Subcutaneous adipose tissue (tissue), 4 donors: ENCODE measurements around the gene NDUFA5. TPM values are rescaled to one million over a fixed set of nuclear protein-coding genes. Genes with fewer than 3 reads are reported as not detected.

Experiments used
- total RNA-seq, 4 donors: library from RNA; depleted of rRNA; stranded (reverse); fragments of >200 nt; gene quantifications; one replicate each; pipeline ENCODE4 v1.1.0, GENCODE V29; 2016
- TF ChIP-seq, protein P1 (sequence below): fragments of 450-650 bp; IDR thresholded peaks from one replicate; pipeline ENCODE4 v1.5.1; 2016; ENCODE audit warnings: low read depth, mild to moderate bottlenecking, control low read depth, antibody characterized with exemption, moderate library complexity

Gene NDUFA5
- total RNA-seq, 4 donors from 2014 or later: 39.0 to 68.2 (median 39.1) TPM

DNA sequence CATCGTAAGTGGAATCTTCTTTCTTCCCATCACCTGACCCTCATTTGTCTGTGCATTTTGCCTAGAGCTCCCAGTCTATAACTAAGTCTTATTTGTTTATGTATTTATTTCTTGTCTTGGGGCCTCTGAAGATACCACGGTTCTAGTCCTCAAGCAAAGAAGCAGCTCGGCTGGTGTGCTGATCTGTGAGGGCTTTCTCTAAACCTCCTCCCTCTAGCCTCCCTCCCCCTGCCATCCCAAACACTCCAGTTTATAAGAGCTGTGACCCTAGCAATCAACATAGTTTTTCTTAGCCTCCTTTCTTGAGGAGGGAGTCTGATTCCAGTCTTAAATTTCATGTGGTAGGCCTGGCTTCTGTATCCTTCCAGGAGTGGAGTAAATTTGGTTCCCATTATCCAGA, 15.7 kb upstream of the NDUFA5 start:
- TF ChIP-seq, protein P1, sequence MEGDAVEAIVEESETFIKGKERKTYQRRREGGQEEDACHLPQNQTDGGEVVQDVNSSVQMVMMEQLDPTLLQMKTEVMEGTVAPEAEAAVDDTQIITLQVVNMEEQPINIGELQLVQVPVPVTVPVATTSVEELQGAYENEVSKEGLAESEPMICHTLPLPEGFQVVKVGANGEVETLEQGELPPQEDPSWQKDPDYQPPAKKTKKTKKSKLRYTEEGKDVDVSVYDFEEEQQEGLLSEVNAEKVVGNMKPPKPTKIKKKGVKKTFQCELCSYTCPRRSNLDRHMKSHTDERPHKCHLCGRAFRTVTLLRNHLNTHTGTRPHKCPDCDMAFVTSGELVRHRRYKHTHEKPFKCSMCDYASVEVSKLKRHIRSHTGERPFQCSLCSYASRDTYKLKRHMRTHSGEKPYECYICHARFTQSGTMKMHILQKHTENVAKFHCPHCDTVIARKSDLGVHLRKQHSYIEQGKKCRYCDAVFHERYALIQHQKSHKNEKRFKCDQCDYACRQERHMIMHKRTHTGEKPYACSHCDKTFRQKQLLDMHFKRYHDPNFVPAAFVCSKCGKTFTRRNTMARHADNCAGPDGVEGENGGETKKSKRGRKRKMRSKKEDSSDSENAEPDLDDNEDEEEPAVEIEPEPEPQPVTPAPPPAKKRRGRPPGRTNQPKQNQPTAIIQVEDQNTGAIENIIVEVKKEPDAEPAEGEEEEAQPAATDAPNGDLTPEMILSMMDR: no peak

DNA sequence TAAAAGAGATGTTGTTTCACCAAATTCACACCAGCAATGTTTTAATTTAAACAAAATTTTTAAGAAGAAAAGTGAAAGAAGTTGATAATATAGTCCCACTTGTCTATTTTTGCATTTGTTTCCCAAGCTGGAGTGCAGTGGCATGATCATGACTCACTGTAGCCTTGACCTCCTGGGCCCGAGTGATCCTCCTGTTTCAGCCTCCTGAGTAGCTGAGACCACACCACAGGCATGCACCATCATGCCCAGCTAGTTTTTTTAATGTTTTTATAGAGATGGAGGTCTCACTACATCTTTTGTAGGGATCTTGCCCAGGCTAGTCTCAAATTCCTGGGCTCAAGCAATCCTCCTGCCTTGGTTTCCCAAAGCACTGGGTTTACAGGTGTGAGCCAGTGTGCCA, 14.1 kb upstream of the NDUFA5 start:
- TF ChIP-seq, protein P1: no peak

DNA sequence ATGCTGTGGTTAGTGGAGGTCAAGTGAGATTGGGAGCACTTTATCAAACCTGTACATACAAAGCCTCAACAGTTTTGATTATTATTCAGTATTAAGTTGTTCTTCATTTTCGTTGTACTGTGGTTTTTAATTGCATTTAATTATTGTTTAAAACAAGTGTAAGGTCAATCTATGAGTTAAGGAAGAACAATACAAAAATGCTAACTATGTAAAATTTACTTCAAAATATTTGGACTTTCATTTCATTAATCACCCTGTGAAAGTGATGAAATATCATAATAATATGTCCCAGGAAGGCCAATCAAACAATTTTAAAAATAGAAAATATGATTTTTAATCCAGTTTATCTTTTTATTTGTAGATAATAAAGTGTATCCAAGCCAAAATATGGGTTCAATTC, 13.6 kb upstream of the NDUFA5 start:
- TF ChIP-seq, protein P1: no peak

DNA sequence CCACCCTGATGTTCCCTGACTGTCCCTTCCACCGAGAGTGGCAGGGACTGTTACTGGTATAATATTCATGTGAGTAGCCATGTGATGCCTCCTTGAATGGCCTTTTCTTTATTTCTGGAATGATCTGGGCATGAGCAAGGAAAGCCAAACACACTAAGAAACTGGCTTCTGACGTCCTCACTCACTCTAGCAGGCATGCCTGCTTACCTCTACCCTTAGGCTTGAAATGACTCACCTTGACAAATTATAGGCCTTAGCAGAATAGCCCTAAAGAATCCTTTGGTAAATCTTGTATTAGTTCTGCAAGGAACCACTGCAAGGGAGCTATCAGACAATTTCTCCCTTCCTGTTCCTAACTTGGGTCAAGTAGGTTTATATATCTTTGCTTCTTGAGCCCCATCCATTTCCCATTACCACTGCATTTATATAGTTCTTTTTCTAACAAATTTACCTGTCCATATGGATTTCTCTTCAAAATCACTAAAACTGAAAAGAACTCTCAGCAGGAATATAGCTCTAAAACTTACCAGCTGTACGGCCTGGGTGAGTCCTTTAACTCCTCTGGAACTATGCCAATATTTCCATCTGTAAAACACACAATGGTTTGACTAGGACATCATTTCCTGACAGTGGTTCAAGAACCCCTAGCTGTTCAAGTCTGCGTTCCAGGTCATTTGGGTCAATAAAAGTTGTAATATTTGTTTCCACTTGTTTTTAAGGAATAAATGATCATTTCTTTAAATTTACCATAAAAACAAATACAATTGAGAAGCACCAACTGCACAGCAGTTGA, 13.0 kb upstream of the NDUFA5 start:
- TF ChIP-seq, protein P1: no peak

DNA sequence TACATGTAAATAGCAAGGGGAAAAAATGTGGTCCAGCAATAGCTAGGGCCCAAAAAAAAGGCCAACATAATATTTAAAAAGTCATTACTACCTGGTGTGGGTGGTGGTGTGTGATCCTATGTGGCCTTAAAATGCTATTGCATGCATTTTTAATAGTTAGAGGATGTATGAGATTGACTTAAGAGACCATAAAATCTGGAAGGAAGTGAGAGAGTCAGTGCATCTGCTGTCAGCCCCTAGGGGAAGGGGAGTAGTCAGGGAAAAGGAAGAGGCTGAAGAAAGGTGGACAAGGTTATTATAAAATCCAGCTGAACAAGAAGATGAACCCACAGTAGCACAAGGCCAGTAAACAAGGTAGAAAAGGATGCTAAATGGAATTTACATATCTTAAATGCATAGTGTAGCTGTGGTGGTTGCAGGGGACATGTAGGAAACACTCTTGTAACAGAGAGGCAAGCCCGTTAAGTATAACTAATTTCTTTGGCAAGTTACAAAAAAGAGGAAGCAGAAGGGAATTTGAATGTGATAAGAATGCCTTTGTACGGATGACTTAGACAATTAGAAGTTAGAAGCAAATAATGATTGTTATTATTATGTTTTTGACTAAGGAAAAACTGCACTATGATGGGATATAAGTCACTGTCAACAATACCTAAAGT, 11.9 kb upstream of the NDUFA5 start:
- TF ChIP-seq, protein P1: no peak

DNA sequence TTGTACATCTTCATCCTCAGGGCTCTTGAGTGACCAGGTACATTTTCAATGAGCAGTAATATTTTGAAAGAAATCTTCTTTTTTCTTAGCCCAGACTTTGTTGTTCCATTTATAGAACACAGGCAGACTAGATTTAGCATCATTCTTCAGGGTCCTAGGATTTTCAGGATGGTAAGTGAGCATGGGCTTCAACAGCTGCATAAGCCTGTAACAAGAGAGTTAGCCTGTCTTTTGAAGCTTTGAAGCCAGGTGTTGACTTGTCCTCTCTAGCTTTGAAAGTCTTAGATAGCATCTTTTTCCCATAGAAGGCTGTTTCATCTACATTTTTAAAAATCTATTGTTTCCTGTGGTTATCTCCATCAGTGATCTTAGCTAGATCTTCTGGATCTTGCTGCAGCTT, 4.5 kb upstream of the NDUFA5 start:
- TF ChIP-seq, protein P1: no peak

DNA sequence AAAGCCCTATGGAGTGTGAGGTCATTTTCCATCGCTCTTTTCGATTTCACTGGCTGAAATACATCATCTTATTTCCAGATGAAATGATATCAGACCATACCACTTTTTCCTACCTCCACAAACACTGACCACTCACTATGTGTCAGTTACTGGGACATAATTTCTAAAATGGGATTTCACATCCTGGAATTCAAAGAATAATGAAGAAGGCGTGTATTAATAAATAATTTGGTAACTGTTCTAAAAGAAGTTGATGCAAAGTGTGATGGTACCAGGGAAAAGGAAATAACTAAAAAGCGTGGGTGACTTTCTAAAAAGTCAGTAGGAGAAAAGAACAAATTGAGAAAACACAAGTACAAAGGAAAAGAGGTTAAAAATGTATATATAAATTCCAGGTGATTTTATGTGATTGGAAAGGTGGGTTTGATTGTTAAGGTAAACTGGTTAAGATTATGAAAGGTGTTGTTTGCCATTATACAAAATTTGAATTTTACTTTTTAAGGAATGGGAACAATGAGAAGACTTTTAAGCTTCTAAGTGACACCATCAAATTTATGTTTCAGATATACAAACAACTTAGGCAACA, 764 bp upstream of the NDUFA5 start:
- TF ChIP-seq, protein P1: no peak
